ENCODE measurements around the gene GGCX. TPM values are rescaled to one million over a fixed set of nuclear protein-coding genes. Genes with fewer than 3 reads are reported as not detected.
A peak's percentile ranks its signal among the peaks of the same experiment; 100 is the strongest.

GGCX gene
- total and polyA plus RNA-seq, 2 of the 13 experiments (the other 11 are each of a cell fraction or from before 2014, with no cell fraction given), result 72.5 to 103 TPM

DNA sequence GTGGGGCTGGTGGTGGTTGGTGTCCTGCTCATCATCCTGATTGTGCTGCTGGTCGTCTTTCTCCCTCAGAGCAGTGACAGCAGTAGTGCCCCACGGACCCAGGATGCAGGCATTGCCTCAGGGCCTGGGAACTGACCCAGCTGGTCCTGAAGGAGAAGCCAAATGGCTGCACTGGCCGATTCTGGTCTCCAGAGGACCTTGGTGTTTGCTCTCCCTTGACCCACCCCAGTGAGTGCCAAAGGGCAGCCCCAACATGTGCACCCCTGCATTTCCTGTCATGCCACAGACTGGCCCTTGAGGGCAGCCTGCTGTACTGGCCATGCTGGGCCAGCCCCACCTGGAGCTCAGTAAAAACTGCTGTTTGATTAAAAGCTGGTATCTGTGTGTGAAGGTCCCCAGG, 31.7 kb upstream of the GGCX start (continued):
- TF ChIP-seq, protein P1, sequence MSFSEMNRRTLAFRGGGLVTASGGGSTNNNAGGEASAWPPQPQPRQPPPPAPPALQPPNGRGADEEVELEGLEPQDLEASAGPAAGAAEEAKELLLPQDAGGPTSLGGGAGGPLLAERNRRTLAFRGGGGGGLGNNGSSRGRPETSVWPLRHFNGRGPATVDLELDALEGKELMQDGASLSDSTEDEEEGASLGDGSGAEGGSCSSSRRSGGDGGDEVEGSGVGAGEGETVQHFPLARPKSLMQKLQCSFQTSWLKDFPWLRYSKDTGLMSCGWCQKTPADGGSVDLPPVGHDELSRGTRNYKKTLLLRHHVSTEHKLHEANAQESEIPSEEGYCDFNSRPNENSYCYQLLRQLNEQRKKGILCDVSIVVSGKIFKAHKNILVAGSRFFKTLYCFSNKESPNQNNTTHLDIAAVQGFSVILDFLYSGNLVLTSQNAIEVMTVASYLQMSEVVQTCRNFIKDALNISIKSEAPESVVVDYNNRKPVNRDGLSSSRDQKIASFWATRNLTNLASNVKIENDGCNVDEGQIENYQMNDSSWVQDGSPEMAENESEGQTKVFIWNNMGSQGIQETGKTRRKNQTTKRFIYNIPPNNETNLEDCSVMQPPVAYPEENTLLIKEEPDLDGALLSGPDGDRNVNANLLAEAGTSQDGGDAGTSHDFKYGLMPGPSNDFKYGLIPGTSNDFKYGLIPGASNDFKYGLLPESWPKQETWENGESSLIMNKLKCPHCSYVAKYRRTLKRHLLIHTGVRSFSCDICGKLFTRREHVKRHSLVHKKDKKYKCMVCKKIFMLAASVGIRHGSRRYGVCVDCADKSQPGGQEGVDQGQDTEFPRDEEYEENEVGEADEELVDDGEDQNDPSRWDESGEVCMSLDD (CRISPR knock-in tag; IDR thresholded peaks at IDR 0.05; ENCODE audit: borderline replicate concordance), result peak; percentile 56; the same call in 1 of the 2 replicates
- TF ChIP-seq NR2F1 (CRISPR knock-in tag; IDR thresholded peaks at IDR 0.05) (peak in 1 of 2 experiments; percentile 60; a peak in 1 of 4 replicates), ZFP1 (CRISPR knock-in tag; IDR thresholded peaks at IDR 0.05) (no peak), ZNF317 (CRISPR knock-in tag; IDR thresholded peaks at IDR 0.05) (no peak), GATAD2A (CRISPR knock-in tag; IDR thresholded peaks at IDR 0.05) (0 out of 2 replicates have a peak, but pooled peaks have one; percentile 24), BHLHE40 (IDR thresholded peaks at IDR 0.05; ENCODE audit: low read length) (no peak), TOE1 (CRISPR knock-in tag; IDR thresholded peaks at IDR 0.05) (no peak), NR2F6 (IDR thresholded peaks at IDR 0.05) (peak; percentile 60; the same call in 1 of the 2 replicates), NR2F6 (CRISPR knock-in tag; IDR thresholded peaks at IDR 0.05) (peak; percentile 79), MXI1 (IDR thresholded peaks at IDR 0.05; ENCODE audit: borderline replicate concordance, low read depth, low read length) (peak; percentile 61; the same call in 1 of the 3 replicates), JUNB (CRISPR knock-in tag; IDR thresholded peaks at IDR 0.05; ENCODE audit: borderline replicate concordance) (no peak), PCBP2 (optimal IDR thresholded peaks at IDR 0.05; ENCODE audit: low read depth, low read length, poor library complexity, severe bottlenecking) (no peak), ZNF256 (CRISPR knock-in tag; conservative IDR thresholded peaks at IDR 0.05) (no peak), HNF4A (CRISPR knock-in tag; IDR thresholded peaks at IDR 0.05) (peak; percentile 85), LCORL (IDR thresholded peaks at IDR 0.05) (no peak), LCORL (CRISPR knock-in tag; IDR thresholded peaks at IDR 0.05) (peak; percentile 87), SOX6 (IDR thresholded peaks at IDR 0.05) (no peak), SOX6 (CRISPR knock-in tag; IDR thresholded peaks at IDR 0.05) (0 out of 2 replicates have a peak, but pooled peaks have one; percentile 23), ZSCAN21 (CRISPR knock-in tag; IDR thresholded peaks at IDR 0.05; ENCODE audit: borderline replicate concordance) (0 out of 2 replicates have a peak, but pooled peaks have one; percentile 40), SALL1 (CRISPR knock-in tag; IDR thresholded peaks at IDR 0.05) (peak; percentile 30; the same call in 1 of the 2 replicates), PAF1 (CRISPR knock-in tag; IDR thresholded peaks at IDR 0.05) (no peak), KLF12 (CRISPR knock-in tag; IDR thresholded peaks at IDR 0.05; ENCODE audit: borderline replicate concordance) (no peak), TBX2 (CRISPR knock-in tag; IDR thresholded peaks at IDR 0.05; ENCODE audit: borderline replicate concordance) (peak; percentile 35; the same call in 1 of the 2 replicates)
- TF ChIP-seq, protein P2, sequence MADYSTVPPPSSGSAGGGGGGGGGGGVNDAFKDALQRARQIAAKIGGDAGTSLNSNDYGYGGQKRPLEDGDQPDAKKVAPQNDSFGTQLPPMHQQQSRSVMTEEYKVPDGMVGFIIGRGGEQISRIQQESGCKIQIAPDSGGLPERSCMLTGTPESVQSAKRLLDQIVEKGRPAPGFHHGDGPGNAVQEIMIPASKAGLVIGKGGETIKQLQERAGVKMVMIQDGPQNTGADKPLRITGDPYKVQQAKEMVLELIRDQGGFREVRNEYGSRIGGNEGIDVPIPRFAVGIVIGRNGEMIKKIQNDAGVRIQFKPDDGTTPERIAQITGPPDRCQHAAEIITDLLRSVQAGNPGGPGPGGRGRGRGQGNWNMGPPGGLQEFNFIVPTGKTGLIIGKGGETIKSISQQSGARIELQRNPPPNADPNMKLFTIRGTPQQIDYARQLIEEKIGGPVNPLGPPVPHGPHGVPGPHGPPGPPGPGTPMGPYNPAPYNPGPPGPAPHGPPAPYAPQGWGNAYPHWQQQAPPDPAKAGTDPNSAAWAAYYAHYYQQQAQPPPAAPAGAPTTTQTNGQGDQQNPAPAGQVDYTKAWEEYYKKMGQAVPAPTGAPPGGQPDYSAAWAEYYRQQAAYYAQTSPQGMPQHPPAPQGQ (CRISPR knock-in tag; IDR thresholded peaks at IDR 0.05; ENCODE audit: borderline replicate concordance), result no peak
- TF ChIP-seq, protein P3, sequence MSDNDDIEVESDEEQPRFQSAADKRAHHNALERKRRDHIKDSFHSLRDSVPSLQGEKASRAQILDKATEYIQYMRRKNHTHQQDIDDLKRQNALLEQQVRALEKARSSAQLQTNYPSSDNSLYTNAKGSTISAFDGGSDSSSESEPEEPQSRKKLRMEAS (IDR thresholded peaks at IDR 0.05), result peak; percentile 67
- TF ChIP-seq, protein P4, sequence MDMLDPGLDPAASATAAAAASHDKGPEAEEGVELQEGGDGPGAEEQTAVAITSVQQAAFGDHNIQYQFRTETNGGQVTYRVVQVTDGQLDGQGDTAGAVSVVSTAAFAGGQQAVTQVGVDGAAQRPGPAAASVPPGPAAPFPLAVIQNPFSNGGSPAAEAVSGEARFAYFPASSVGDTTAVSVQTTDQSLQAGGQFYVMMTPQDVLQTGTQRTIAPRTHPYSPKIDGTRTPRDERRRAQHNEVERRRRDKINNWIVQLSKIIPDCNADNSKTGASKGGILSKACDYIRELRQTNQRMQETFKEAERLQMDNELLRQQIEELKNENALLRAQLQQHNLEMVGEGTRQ (IDR thresholded peaks at IDR 0.05; ENCODE audit: low read depth, low read length), result no peak
- TF ChIP-seq, protein P4 (CRISPR knock-in tag; IDR thresholded peaks at IDR 0.05; ENCODE audit: borderline replicate concordance), result no peak

Measured in HepG2 (cell line).